Naive thymus-derived CD4-positive, alpha-beta T cell (primary cell): ENCODE measurements around the gene DHX34. TPM values are rescaled to one million over a fixed set of nuclear protein-coding genes. Genes with fewer than 3 reads are reported as not detected.

ENCODE experiments used
- ATAC-seq: fragments of 150-1000 bp; cut with Tn5 transposase; 2 replicates; pipeline ENCODE4 v1.10.0; 2021; ENCODE audit warnings: mild to moderate bottlenecking, moderate library complexity
- CTCF ChIA-PET: fragments of 350-600 bp; sonication (Branson Sonifier 250); formaldehyde crosslinking; loops from one replicate; lab custom pipeline; 2021; ENCODE audit warnings: antibody characterized with exemption; lab: Charles Lee
- POLR2A ChIA-PET: fragments of 350-600 bp; sonication (Branson Sonifier 250); formaldehyde crosslinking; loops from one replicate; lab custom pipeline; 2021; ENCODE audit warnings: antibody characterized with exemption, inconsistent platforms; lab: Charles Lee
- DNase-seq, 9 donors: peaks; one replicate each; pipeline versions ENCODE4 v3.0.0 to v3.0.0-alpha.2; 2020 to 2022; ENCODE audit warnings: mixed read lengths in 1 of 9
- H3K27ac ChIP-seq: one replicate; pipeline ENCODE4 v1.7.0; 2013; ENCODE audit warnings: mild to moderate bottlenecking, low read depth, low read length, moderate library complexity
- H3K27me3 ChIP-seq, 2 donors: one replicate each; pipeline ENCODE4 v1.7.0; 2013; ENCODE audit warnings: low read length in 2 of 2, mild to moderate bottlenecking in 2 of 2, moderate library complexity in 2 of 2; ENCODE audit not compliant: control insufficient read depth in 2 of 2, insufficient read depth in 2 of 2
- H3K36me3 ChIP-seq, 3 experiments: 1 replicate in 2 of 3; 2 replicates in 1 of 3; pipeline ENCODE4 v1.7.0; 2013; ENCODE audit warnings: low read length in 3 of 3, mild to moderate bottlenecking in 3 of 3, moderate library complexity in 1 of 3; ENCODE audit not compliant: insufficient read depth in 3 of 3, control insufficient read depth in 2 of 3
- H3K4me1 ChIP-seq, 2 donors: one replicate each; pipeline ENCODE4 v1.7.0; 2013; ENCODE audit warnings: low read length in 2 of 2, mild to moderate bottlenecking in 2 of 2, moderate library complexity in 1 of 2; ENCODE audit not compliant: control insufficient read depth in 2 of 2, insufficient read depth in 2 of 2
- H3K4me3 ChIP-seq: 2 replicates; pipeline ENCODE4 v1.7.0; 2013; ENCODE audit warnings: mild to moderate bottlenecking, low read length
- H3K9me3 ChIP-seq, 3 experiments: 1 replicate in 2 of 3; 2 replicates in 1 of 3; pipeline ENCODE4 v1.7.0; 2013; ENCODE audit warnings: low read length in 3 of 3; ENCODE audit not compliant: control insufficient read depth in 2 of 3
- H3K27ac Mint-ChIP-seq, 9 donors: one replicate each; pipeline ENCODE4 v1.8.0; 2020 to 2022; ENCODE audit warnings: mixed read lengths in 9 of 9, mild to moderate bottlenecking in 8 of 9, moderate library complexity in 5 of 9, inconsistent platforms in 2 of 9
- H3K27me3 Mint-ChIP-seq, 5 donors: one replicate each; pipeline ENCODE4 v1.8.0; 2021 to 2022; ENCODE audit warnings: mixed read lengths in 5 of 5, mild to moderate bottlenecking in 1 of 5
- H3K36me3 Mint-ChIP-seq, 5 donors: one replicate each; pipeline ENCODE4 v1.8.0; 2020 to 2022; ENCODE audit warnings: mixed read lengths in 5 of 5, mild to moderate bottlenecking in 3 of 5, inconsistent platforms in 1 of 5
- H3K4me1 Mint-ChIP-seq, 7 donors: one replicate each; pipeline ENCODE4 v1.8.0; 2020 to 2022; ENCODE audit warnings: mixed read lengths in 7 of 7, mild to moderate bottlenecking in 3 of 7, inconsistent platforms in 1 of 7
- H3K4me3 Mint-ChIP-seq, 10 donors: one replicate each; pipeline ENCODE4 v1.8.0; 2020 to 2022; ENCODE audit warnings: mild to moderate bottlenecking in 10 of 10, mixed read lengths in 10 of 10, moderate library complexity in 6 of 10, inconsistent platforms in 2 of 10
- H3K9me3 Mint-ChIP-seq, 11 donors: one replicate each; pipeline ENCODE4 v1.8.0; 2020 to 2022; ENCODE audit warnings: mixed read lengths in 11 of 11, mild to moderate bottlenecking in 4 of 11, inconsistent platforms in 1 of 11, moderate library complexity in 1 of 11
- intact Hi-C, 2 donors: fragments of 100-400 bp; cut with micrococcal nuclease; formaldehyde crosslinking; loops; one replicate each; pipeline ENCODE4 v1.15.1; 2023
- polyA plus RNA-seq, 2 donors: library from polyadenylated mRNA; unstranded; fragments of 300-500 nt; fragmentation: Illumina TruSeq; gene quantifications; one replicate each; pipeline ENCODE4 v1.2.3, GENCODE V29; 2021
- total RNA-seq, 6 experiments: library from RNA in 5 of 6; stranded (reverse) in 5 of 6; gene quantifications; 1 replicate in 5 of 6; 2 replicates in 1 of 6; pipeline ENCODE4 v1.2.3 and lab custom pipeline; 2021 to 2026

Gene DHX34
- total and polyA plus RNA-seq, 7 experiments from 2014 or later: 3.7 to 31.6 (median 16.9) TPM

DNA sequence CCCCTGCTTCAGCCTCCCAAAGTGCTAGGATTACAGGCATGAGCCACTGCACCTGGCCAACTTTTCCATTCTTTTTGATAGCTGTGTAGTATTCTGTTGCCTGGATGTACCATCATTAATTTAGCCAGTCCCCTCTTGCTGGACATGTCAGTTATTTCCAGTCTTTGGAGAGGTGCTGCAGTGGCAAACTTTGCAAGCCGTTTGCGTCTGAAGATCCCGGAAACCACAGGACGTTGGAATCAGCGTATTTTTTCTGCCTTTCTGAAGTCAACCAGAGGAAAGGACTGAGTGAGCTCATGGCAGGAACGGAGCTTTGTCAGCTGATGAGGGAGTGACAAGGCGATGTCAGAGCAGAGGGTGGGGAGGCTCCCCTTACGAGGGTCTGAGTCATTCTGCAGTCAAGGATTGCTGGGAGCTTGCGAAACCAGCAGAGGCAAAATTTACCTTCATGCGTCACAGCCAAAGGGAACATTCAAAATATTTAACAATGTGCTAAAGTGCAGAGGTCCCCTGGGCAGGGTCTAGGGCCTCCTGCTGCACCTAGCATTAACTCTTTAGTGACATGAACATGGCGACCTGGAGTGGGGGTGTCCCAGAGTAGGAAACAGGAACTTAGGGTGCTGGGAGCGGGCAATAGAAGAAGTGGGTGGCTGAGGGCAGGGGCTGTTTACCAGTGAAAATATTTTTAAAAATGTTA lies 33.8 kb upstream of the DHX34 start:
- CTCF ChIA-PET: interaction anchor here (0.9 kb wide), 1 partner anchor 10 kb away, joined by 3 read pairs; no protein-coding TSS in a partner anchor
- no peaks in the 10 kb centered on the region for H3K36me3 Mint-ChIP-seq
- Histone ChIP-seq H3K9me3 (no peaks in the 10 kb centered on the region), H3K4me1 (no peaks in the 10 kb centered on the region), H3K27ac (no peak overlapping the region), H3K4me3 (no peak overlapping the region), H3K27me3 (no peaks in the 10 kb centered on the region), H3K36me3 (no peaks in the 10 kb centered on the region)
- H3K4me3 Mint-ChIP-seq: no peak overlapping the region
- intact Hi-C loops: no loop called here
- H3K27me3 Mint-ChIP-seq: peaks cover 2 to 29% (median 21%) of the 10 kb centered on the region in 5 donors
- DNase-seq (no peak), ATAC-seq (peak; percentile 93)
- H3K9me3 Mint-ChIP-seq: no peaks in the 10 kb centered on the region
- H3K4me1 Mint-ChIP-seq: peaks cover 0 to 4% (median 0%) of the 10 kb centered on the region in 7 donors
- H3K27ac Mint-ChIP-seq: peak overlapping the region in 1 of 9 donors; percentile 18
- POLR2A ChIA-PET: no interaction called here

DNA sequence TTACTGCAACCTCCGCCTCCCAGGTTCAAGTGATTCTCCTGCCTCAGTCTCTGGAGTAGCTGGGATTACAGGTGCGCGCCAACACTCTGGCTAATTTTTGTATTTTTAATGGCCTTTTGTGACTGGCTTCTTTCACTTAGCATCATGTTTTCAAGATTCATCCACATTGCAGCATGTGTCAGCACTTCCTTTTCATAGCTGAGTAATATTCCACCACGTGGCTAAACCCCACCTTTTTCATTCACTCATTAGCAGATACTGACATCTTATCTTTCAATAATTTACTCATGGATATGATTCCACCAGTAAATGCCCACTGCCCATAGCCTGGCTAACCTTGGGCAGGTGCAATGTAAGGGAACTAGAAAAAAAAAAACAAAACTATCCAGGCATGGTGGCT lies 32.6 kb upstream of the DHX34 start:
- H3K4me3 Mint-ChIP-seq: no peak overlapping the region
- peaks cover 2 to 28% (median 25%) of the 10 kb centered on the region in 5 donors for H3K27me3 Mint-ChIP-seq
- ATAC-seq (no peak), DNase-seq (no peak)
- H3K27ac Mint-ChIP-seq: no peak overlapping the region
- peaks cover 0 to 1% (median 0%) of the 10 kb centered on the region in 11 donors for H3K9me3 Mint-ChIP-seq
- no peaks in the 10 kb centered on the region for H3K36me3 ChIP-seq
- H3K9me3 ChIP-seq: no peaks in the 10 kb centered on the region
- no peak overlapping the region for H3K27ac ChIP-seq
- no peaks in the 10 kb centered on the region for H3K27me3 ChIP-seq
- H3K4me1 ChIP-seq: no peaks in the 10 kb centered on the region
- H3K36me3 Mint-ChIP-seq: peaks cover 0 to 6% (median 0%) of the 10 kb centered on the region in 5 donors
- CTCF ChIA-PET: no interaction called here
- POLR2A ChIA-PET: no interaction called here
- intact Hi-C loops: no loop called here
- no peak overlapping the region for H3K4me3 ChIP-seq
- peaks cover 0 to 4% (median 0%) of the 10 kb centered on the region in 7 donors for H3K4me1 Mint-ChIP-seq

DNA sequence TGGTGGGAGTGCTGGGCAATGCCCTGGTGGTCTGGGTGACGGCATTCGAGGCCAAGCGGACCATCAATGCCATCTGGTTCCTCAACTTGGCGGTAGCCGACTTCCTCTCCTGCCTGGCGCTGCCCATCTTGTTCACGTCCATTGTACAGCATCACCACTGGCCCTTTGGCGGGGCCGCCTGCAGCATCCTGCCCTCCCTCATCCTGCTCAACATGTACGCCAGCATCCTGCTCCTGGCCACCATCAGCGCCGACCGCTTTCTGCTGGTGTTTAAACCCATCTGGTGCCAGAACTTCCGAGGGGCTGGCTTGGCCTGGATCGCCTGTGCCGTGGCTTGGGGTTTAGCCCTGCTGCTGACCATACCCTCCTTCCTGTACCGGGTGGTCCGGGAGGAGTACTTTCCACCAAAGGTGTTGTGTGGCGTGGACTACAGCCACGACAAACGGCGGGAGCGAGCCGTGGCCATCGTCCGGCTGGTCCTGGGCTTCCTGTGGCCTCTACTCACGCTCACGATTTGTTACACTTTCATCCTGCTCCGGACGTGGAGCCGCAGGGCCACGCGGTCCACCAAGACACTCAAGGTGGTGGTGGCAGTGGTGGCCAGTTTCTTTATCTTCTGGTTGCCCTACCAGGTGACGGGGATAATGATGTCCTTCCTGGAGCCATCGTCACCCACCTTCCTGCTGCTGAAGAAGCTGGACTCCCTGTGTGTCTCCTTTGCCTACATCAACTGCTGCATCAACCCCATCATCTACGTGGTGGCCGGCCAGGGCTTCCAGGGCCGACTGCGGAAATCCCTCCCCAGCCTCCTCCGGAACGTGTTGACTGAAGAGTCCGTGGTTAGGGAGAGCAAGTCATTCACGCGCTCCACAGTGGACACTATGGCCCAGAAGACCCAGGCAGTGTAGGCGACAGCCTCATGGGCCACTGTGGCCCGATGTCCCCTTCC lies 28.9 kb upstream of the DHX34 start:
- ChIA-PET POLR2A (no interaction called here), CTCF (interaction anchor here (1.1 kb wide), 1 partner anchor 29 kb away, joined by 3 read pairs; the partner anchor contains the start of gene DHX34)
- Histone ChIP-seq H3K27me3 (no peaks in the 10 kb centered on the region), H3K27ac (no peak overlapping the region), H3K9me3 (no peaks in the 10 kb centered on the region), H3K4me1 (no peaks in the 10 kb centered on the region), H3K4me3 (no peak overlapping the region), H3K36me3 (no peaks in the 10 kb centered on the region)
- DNase-seq (no peak), ATAC-seq (no peak)
- Mint-ChIP-seq H3K4me1 (peaks cover 0 to 12% (median 0%) of the 10 kb centered on the region in 7 donors), H3K36me3 (peaks cover 0 to 10% (median 3%) of the 10 kb centered on the region in 5 donors), H3K27me3 (peaks cover 8 to 40% (median 34%) of the 10 kb centered on the region in 5 donors), H3K9me3 (peaks cover 0 to 7% (median 0%) of the 10 kb centered on the region in 11 donors), H3K27ac (no peak overlapping the region), H3K4me3 (no peak overlapping the region)
- intact Hi-C loops: no loop called here

DNA sequence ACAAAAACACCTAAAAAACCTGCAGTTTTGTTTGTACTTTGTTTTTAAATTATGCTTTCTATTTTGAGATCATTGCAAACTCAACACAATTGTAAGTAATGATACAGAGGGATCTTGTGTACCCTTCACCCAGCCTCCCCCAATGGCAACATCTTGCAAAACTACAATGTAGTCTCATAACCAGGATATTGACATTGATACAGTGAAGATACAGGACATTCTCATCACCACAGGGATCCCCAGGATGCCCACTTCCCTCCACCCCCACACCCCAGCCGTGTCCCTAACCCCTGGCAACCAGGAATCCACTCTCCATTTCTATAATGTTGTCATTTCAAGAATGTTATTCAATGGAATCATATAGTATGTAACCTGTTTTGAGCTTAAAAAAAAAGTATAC lies 27.5 kb upstream of the DHX34 start:
- Mint-ChIP-seq H3K36me3 (peaks cover 0 to 10% (median 3%) of the 10 kb centered on the region in 5 donors), H3K9me3 (peaks cover 0 to 7% (median 0%) of the 10 kb centered on the region in 11 donors), H3K4me3 (no peak overlapping the region), H3K27me3 (peaks cover 8 to 37% (median 31%) of the 10 kb centered on the region in 5 donors), H3K4me1 (peaks cover 0 to 9% (median 0%) of the 10 kb centered on the region in 7 donors), H3K27ac (no peak overlapping the region)
- ATAC-seq (no peak), DNase-seq (no peak)
- intact Hi-C loops: no loop called here
- H3K27me3 ChIP-seq: no peaks in the 10 kb centered on the region
- H3K4me1 ChIP-seq: no peaks in the 10 kb centered on the region
- POLR2A ChIA-PET: interaction anchor here (0.6 kb wide), 1 partner anchor 10 kb away, joined by 3 read pairs; no protein-coding TSS in a partner anchor
- H3K4me3 ChIP-seq: no peak overlapping the region
- CTCF ChIA-PET: no interaction called here
- no peaks in the 10 kb centered on the region for H3K36me3 ChIP-seq
- no peaks in the 10 kb centered on the region for H3K9me3 ChIP-seq
- H3K27ac ChIP-seq: no peak overlapping the region

DNA sequence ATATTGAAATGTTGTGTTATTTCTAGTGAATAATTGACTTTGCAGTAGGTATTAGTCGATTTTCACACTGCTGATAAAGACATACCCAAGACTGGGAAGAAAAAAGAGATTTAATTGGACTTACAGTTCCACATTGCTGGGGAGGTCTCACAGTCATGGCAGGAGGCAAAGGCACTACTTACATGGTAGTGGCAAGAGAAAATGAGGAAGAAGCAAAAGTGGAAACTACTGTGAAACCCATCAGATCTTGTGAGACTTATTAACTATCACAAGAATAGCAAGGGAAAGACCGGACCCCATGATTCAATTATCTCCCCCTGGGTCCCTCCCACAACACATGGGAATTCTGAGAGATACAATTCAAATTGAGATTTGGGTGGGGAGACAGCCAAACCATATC lies 27.1 kb upstream of the DHX34 start:
- ChIA-PET CTCF (no interaction called here), POLR2A (no interaction called here)
- no peak overlapping the region for H3K4me3 ChIP-seq
- Mint-ChIP-seq H3K4me1 (peaks cover 0 to 9% (median 0%) of the 10 kb centered on the region in 7 donors), H3K27me3 (peaks cover 8 to 35% (median 35%) of the 10 kb centered on the region in 5 donors), H3K9me3 (peaks cover 0 to 7% (median 0%) of the 10 kb centered on the region in 11 donors), H3K4me3 (no peak overlapping the region), H3K27ac (no peak overlapping the region), H3K36me3 (peaks cover 0 to 10% (median 3%) of the 10 kb centered on the region in 5 donors)
- ATAC-seq: no peak
- intact Hi-C loops: no loop called here
- DNase-seq: no peak
- H3K4me1 ChIP-seq: no peaks in the 10 kb centered on the region
- no peaks in the 10 kb centered on the region for H3K27me3 ChIP-seq
- no peaks in the 10 kb centered on the region for H3K36me3 ChIP-seq
- no peak overlapping the region for H3K27ac ChIP-seq
- no peaks in the 10 kb centered on the region for H3K9me3 ChIP-seq

DNA sequence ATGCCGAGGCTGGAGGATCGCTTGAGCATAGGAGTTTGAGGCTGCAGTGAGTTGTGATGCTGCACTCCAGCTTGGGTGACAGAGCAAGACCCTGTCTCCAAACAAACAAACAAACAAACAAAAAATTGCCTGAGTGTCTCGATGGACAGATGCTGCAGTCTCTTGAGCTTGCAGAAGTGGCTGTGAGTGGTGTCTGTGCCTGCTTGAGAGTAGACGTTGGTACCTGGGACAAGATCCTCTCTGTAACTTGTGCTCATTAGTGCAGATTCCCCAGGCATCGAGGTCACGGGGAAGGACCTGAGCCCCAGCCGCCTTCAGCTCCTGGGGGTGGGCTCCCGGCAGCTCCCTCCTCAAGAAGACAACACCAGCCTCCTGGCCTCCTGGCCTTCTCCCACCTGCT lies 25.7 kb upstream of the DHX34 start:
- Histone ChIP-seq H3K36me3 (no peaks in the 10 kb centered on the region), H3K4me3 (no peak overlapping the region), H3K9me3 (no peaks in the 10 kb centered on the region), H3K27me3 (no peaks in the 10 kb centered on the region), H3K4me1 (no peaks in the 10 kb centered on the region), H3K27ac (no peak overlapping the region)
- Mint-ChIP-seq H3K27me3 (peaks cover 6 to 38% (median 34%) of the 10 kb centered on the region in 5 donors), H3K4me3 (no peak overlapping the region), H3K9me3 (peaks cover 0 to 7% (median 0%) of the 10 kb centered on the region in 11 donors), H3K27ac (no peak overlapping the region), H3K36me3 (peaks cover 0 to 10% (median 3%) of the 10 kb centered on the region in 5 donors), H3K4me1 (peaks cover 0 to 9% (median 0%) of the 10 kb centered on the region in 7 donors)
- ATAC-seq (no peak), DNase-seq (no peak)
- ChIA-PET CTCF (interaction anchor here (0.6 kb wide), 1 partner anchor 636 kb away, joined by 4 read pairs; no protein-coding TSS in a partner anchor), POLR2A (interaction anchor here (1.0 kb wide), 1 partner anchor 14 kb away, joined by 3 read pairs; the partner anchor contains the start of gene C5AR1)
- intact Hi-C loops: no loop called here
